HCT116 (cell line): ENCODE data around the gene ADAMTSL2. TPM values are rescaled to one million over a fixed set of nuclear protein-coding genes. Genes with fewer than 3 reads are reported as not detected.

ENCODE experiments used
- ATAC-seq: fragments of 200-7000 bp; cut with Tn5 transposase; 2 replicates; pipeline ENCODE4 v1.9.1; 2020; ENCODE audit warnings: mild to moderate bottlenecking, moderate library complexity
- BruUV-seq: library from RNA; stranded (reverse); fragments of 400-500 nt; replicated peaks from 2 replicates; lab custom pipeline; 2021; lab: Mats Ljungman, UMichigan
- CTCF ChIA-PET: fragments of 300-600 bp; sonication (Branson Sonifier 250); formaldehyde crosslinking; loops from one replicate; lab custom pipeline; 2021; ENCODE audit warnings: antibody characterized with exemption; lab: Charles Lee
- POLR2A ChIA-PET: fragments of 300-600, 350-600 bp; sonication (Branson Sonifier 250); formaldehyde crosslinking; loops from one replicate; lab custom pipeline; 2021; ENCODE audit warnings: antibody characterized with exemption; lab: Charles Lee
- RAD21 ChIA-PET, 2 experiments: fragments of 300-600 bp; sonication (Branson Sonifier 250); formaldehyde crosslinking; loops; one replicate each; lab custom pipeline; 2023; ENCODE audit warnings: low total read pairs in 2 of 2; ENCODE audit not compliant: uncharacterized antibody in 2 of 2, unreplicated experiment in 2 of 2, low non-redundant PET in 1 of 2; lab: Charles Lee
- DNase-seq: peaks from one replicate; pipeline ENCODE4 v3.0.0-alpha.2; 2010; ENCODE audit warnings: low read depth, low spot score
- H2AFZ ChIP-seq: fragments of 200-600 bp; shearing (Covaris generic), sonication (generic); 2 replicates; pipeline ENCODE4 v1.6.1; 2017; ENCODE audit warnings: low read depth, mixed run types, mixed read lengths, antibody characterized with exemption, low read length; ENCODE audit not compliant: poor library complexity, severe bottlenecking
- H3K27ac ChIP-seq: 2 replicates; pipeline ENCODE4 v1.5.1; 2012; ENCODE audit warnings: low read depth, low read length
- H3K27me3 ChIP-seq: fragments of 200-600 bp; sonication (generic); 2 replicates; pipeline ENCODE4 v1.6.1; 2016; ENCODE audit warnings: mixed run types, low read length, mixed read lengths; ENCODE audit not compliant: insufficient read depth
- H3K36me3 ChIP-seq, 2 experiments: fragments of 200-500 bp in 1 of 2; fragments of 200-600 bp in 1 of 2; sonication (Bioruptor generic) in 1 of 2; sonication (generic) in 1 of 2; 2 replicates each; pipeline versions ENCODE4 v1.5.1 to v1.6.1; 2014 to 2016; ENCODE audit warnings: low read length in 2 of 2, inconsistent platforms in 1 of 2, mixed read lengths in 1 of 2, mixed run types in 1 of 2; ENCODE audit not compliant: insufficient read depth in 2 of 2, control insufficient read depth in 1 of 2
- H3K4me1 ChIP-seq, 2 experiments: fragments of 200-600 bp in 1 of 2; sonication (generic) in 1 of 2; 2 replicates each; pipeline versions ENCODE4 v1.5.1 to v1.6.1; 2012 to 2017; ENCODE audit warnings: low read length in 2 of 2, inconsistent platforms in 1 of 2, mild to moderate bottlenecking in 1 of 2, mixed read lengths in 1 of 2, mixed run types in 1 of 2, moderate library complexity in 1 of 2; ENCODE audit not compliant: insufficient read depth in 2 of 2, control insufficient read depth in 1 of 2
- H3K4me2 ChIP-seq: fragments of 200-600 bp; sonication (generic); 2 replicates; pipeline ENCODE4 v1.6.1; 2017; ENCODE audit warnings: mixed run types, low read length, mixed read lengths
- H3K4me3 ChIP-seq, 2 experiments: fragments of 200-600 bp in 1 of 2; sonication (generic) in 1 of 2; replicated peaks in 1 of 2; 2 replicates each; pipeline ENCODE4 v1.5.1; 2011 to 2016; ENCODE audit warnings: low read length in 2 of 2, control low read depth in 1 of 2, low read depth in 1 of 2, mild to moderate bottlenecking in 1 of 2, mixed read lengths in 1 of 2, mixed run types in 1 of 2
- H3K79me2 ChIP-seq: fragments of 200-600 bp; sonication (generic); 2 replicates; pipeline ENCODE4 v1.6.1; 2017; ENCODE audit warnings: mild to moderate bottlenecking, mixed run types, low read length, moderate library complexity, mixed read lengths; ENCODE audit not compliant: insufficient read depth
- H3K9ac ChIP-seq: fragments of 200-600 bp; sonication (generic); 2 replicates; pipeline ENCODE4 v1.6.1; 2016; ENCODE audit warnings: low read length, mixed read lengths
- H3K9me2 ChIP-seq: fragments of 200-600 bp; sonication (generic), shearing (Covaris generic); 2 replicates; pipeline ENCODE4 v1.6.1; 2017; ENCODE audit warnings: mixed run types, mild to moderate bottlenecking, moderate library complexity; ENCODE audit not compliant: insufficient read depth
- H3K9me3 ChIP-seq, 2 experiments: fragments of 200-500 bp in 1 of 2; fragments of 200-600 bp in 1 of 2; sonication (Bioruptor generic) in 1 of 2; sonication (generic) in 1 of 2; 2 replicates each; pipeline ENCODE4 v1.6.1; 2014 to 2017; ENCODE audit warnings: low read length in 2 of 2, mixed read lengths in 2 of 2, inconsistent platforms in 1 of 2, low read depth in 1 of 2, mild to moderate bottlenecking in 1 of 2, mixed run types in 1 of 2, moderate library complexity in 1 of 2; ENCODE audit not compliant: control insufficient read depth in 1 of 2, insufficient read depth in 1 of 2
- H4K20me1 ChIP-seq: fragments of 200-600 bp; sonication (generic), shearing (Covaris generic); 2 replicates; pipeline ENCODE4 v1.6.1; 2017; ENCODE audit warnings: mixed run types, mild to moderate bottlenecking, moderate library complexity; ENCODE audit not compliant: insufficient read depth
- ATF3 ChIP-seq: IDR thresholded peaks from 2 replicates; pipeline ENCODE4 v1.6.1; 2012
- CBX3 ChIP-seq: IDR thresholded peaks from 2 replicates; pipeline ENCODE4 v1.6.1; 2012; ENCODE audit warnings: low read depth
- CTCF ChIP-seq, 3 experiments: fragments of 200-600 bp in 1 of 3; sonication (generic) in 1 of 3; IDR thresholded peaks in 2 of 3; conservative IDR thresholded peaks in 1 of 3; 2 replicates each; pipeline ENCODE4 v1.5.1; 2012 to 2017; ENCODE audit warnings: low read depth in 2 of 3, low read length in 2 of 3, antibody characterized with exemption in 1 of 3, borderline replicate concordance in 1 of 3, control low read depth in 1 of 3, mild to moderate bottlenecking in 1 of 3, mixed read lengths in 1 of 3, mixed run types in 1 of 3, moderate library complexity in 1 of 3; ENCODE audit not compliant: insufficient read depth in 1 of 3
- POLR2A ChIP-seq: IDR thresholded peaks from 2 replicates; pipeline ENCODE4 v1.7.0; 2011; ENCODE audit warnings: borderline replicate concordance; ENCODE audit not compliant: insufficient read depth, insufficient read length; ENCODE audit errors: extremely low read depth
- RAD21 ChIP-seq: IDR thresholded peaks from 2 replicates; pipeline ENCODE4 v1.6.1; 2012; ENCODE audit warnings: low read depth, mild to moderate bottlenecking
- ZNF274 ChIP-seq: fragments of 200-500 bp; sonication (Bioruptor generic); IDR thresholded peaks from 2 replicates; pipeline ENCODE4 v1.6.1; 2014; ENCODE audit warnings: mild to moderate bottlenecking, low read depth, low read length, inconsistent platforms
- intact Hi-C: fragments of 100-400 bp; cut with micrococcal nuclease; formaldehyde crosslinking; loops from 2 replicates; pipeline ENCODE4 v1.10.0; 2022
- total RNA-seq: library from RNA; stranded (reverse); gene quantifications from one replicate; pipeline ENCODE4 v1.2.1, GENCODE V29; 2021; ENCODE audit not compliant: unreplicated experiment

The ADAMTSL2 gene
- total RNA-seq, 1 experiment from 2014 or later, result not detected

- no peaks in the 10 kb centered on the region for H3K79me2 ChIP-seq
- no peak overlapping the region for H3K4me3 ChIP-seq
- ChIA-PET RAD21 (no interaction called here), CTCF (interaction anchor here (0.6 to 1.2 kb wide), 5 partner anchors 18 to 137 kb away, joined by 3 to 4 read pairs (median 3); no protein-coding TSS in a partner anchor), POLR2A (no interaction called here)
- no peak overlapping the region for H2AFZ ChIP-seq
- H3K4me2 ChIP-seq, result peak overlapping the region; percentile 45; the same call in 1 of the 2 replicates
- H3K27me3 ChIP-seq, result no peaks in the 10 kb centered on the region
- peaks cover 0 to 4% of the 10 kb centered on the region in 2 experiments; a peak in 1 of 4 replicates for H3K9me3 ChIP-seq
- DNase-seq (peak; percentile 40), ATAC-seq (peak; percentile 88)
- H3K4me1 ChIP-seq, result peaks cover 3 to 18% of the 10 kb centered on the region in 2 experiments
- BruUV-seq, result no TSS peak
- TF ChIP-seq RAD21, result no peak; the same call in 1 of the 2 replicates
- peak; percentile 22 to 99 (median 97); a peak in 5 of 6 replicates for TF ChIP-seq CTCF (IDR thresholded peaks at IDR 0.05 in 2 of 3, conservative IDR thresholded peaks at IDR 0.05 in 1 of 3; ENCODE audit: borderline replicate concordance in 1 of 3, insufficient read depth in 1 of 3, low read depth in 2 of 3, low read length in 2 of 3)
- no peak for TF ChIP-seq POLR2A
- TF ChIP-seq CBX3, result peak; percentile 57; the same call in 1 of the 2 replicates
- no peak for TF ChIP-seq ZNF274
- TF ChIP-seq ATF3, result no peak
- H3K9me2 ChIP-seq, result no peaks in the 10 kb centered on the region
- H3K36me3 ChIP-seq, result no peaks in the 10 kb centered on the region
- no peak overlapping the region for H3K27ac ChIP-seq
- intact Hi-C loops, result no loop called here
- H3K9ac ChIP-seq, result no peak overlapping the region
- H4K20me1 ChIP-seq, result no peaks in the 10 kb centered on the region
These were observed 55.1 kb downstream of the ADAMTSL2 start for GRCh38 chr9:133589454-133590227.
